Measurements from ENCODE around the gene SPRY1. TPM values are rescaled to one million over a fixed set of nuclear protein-coding genes. Genes with fewer than 3 reads are reported as not detected.

The SPRY1 gene
- polyA plus RNA-seq, 1 experiment = 2.1 TPM

GRCh38 chr4:123421227-123421936 is 24.8 kb downstream of the SPRY1 start:
- ChIA-PET POLR2A (no interaction called here), CTCF (no interaction called here)
- no peak for DNase-seq (ENCODE audit: low read depth)
- TF ChIP-seq CTCF (IDR thresholded peaks at IDR 0.05; ENCODE audit: insufficient read depth, low read depth, low read length) = no peak
- no peaks in the 10 kb centered on the region for H3K27me3 ChIP-seq (ENCODE audit: control insufficient read depth, insufficient read depth, low read length)
- H3K4me3 ChIP-seq (ENCODE audit: low read depth, low read length) = no peak overlapping the region
- no peaks in the 10 kb centered on the region for H3K36me3 ChIP-seq (ENCODE audit: control insufficient read depth, insufficient read depth, low read length)

GRCh38 chr4:123421937-123422781 is 25.6 kb downstream of the SPRY1 start:
- ChIA-PET POLR2A (no interaction called here), CTCF (no interaction called here)
- H3K27me3 ChIP-seq (ENCODE audit: control insufficient read depth, insufficient read depth, low read length) = no peaks in the 10 kb centered on the region
- H3K36me3 ChIP-seq (ENCODE audit: control insufficient read depth, insufficient read depth, low read length) = no peaks in the 10 kb centered on the region
- no peak for TF ChIP-seq CTCF (IDR thresholded peaks at IDR 0.05; ENCODE audit: insufficient read depth, low read depth, low read length)
- no peak overlapping the region for H3K4me3 ChIP-seq (ENCODE audit: low read depth, low read length)
- no peak for DNase-seq (ENCODE audit: low read depth)

- H3K4me3 ChIP-seq (ENCODE audit: low read depth, low read length) = no peak overlapping the region
- TF ChIP-seq CTCF (IDR thresholded peaks at IDR 0.05; ENCODE audit: insufficient read depth, low read depth, low read length) = no peak
- DNase-seq (ENCODE audit: low read depth) = no peak
- ChIA-PET POLR2A (no interaction called here), CTCF (interaction anchor here (1.1 kb wide), 1 partner anchor 18 kb away, joined by 3 read pairs; no protein-coding TSS in a partner anchor)
- H3K36me3 ChIP-seq (ENCODE audit: control insufficient read depth, insufficient read depth, low read length) = no peaks in the 10 kb centered on the region
- H3K27me3 ChIP-seq (ENCODE audit: control insufficient read depth, insufficient read depth, low read length) = no peaks in the 10 kb centered on the region
Measured at GRCh38 chr4:123423819-123424218, 27.2 kb downstream of the SPRY1 start.

GRCh38 chr4:123427951-123428350 is 31.4 kb downstream of the SPRY1 start:
- TF ChIP-seq CTCF (IDR thresholded peaks at IDR 0.05; ENCODE audit: insufficient read depth, low read depth, low read length) = no peak
- ChIA-PET CTCF (no interaction called here), POLR2A (no interaction called here)
- Histone ChIP-seq H3K4me3 (ENCODE audit: low read depth, low read length) (no peak overlapping the region), H3K27me3 (ENCODE audit: control insufficient read depth, insufficient read depth, low read length) (no peaks in the 10 kb centered on the region), H3K36me3 (ENCODE audit: control insufficient read depth, insufficient read depth, low read length) (no peaks in the 10 kb centered on the region)
- DNase-seq (ENCODE audit: low read depth) = no peak

GRCh38 chr4:123430031-123430430 is 33.4 kb downstream of the SPRY1 start:
- POLR2A ChIA-PET = no interaction called here
- H3K4me3 ChIP-seq (ENCODE audit: low read depth, low read length) = no peak overlapping the region
- H3K36me3 ChIP-seq (ENCODE audit: control insufficient read depth, insufficient read depth, low read length) = no peaks in the 10 kb centered on the region
- no peak for DNase-seq (ENCODE audit: low read depth)
- H3K27me3 ChIP-seq (ENCODE audit: control insufficient read depth, insufficient read depth, low read length) = no peaks in the 10 kb centered on the region
- no peak for TF ChIP-seq CTCF (IDR thresholded peaks at IDR 0.05; ENCODE audit: insufficient read depth, low read depth, low read length)
- CTCF ChIA-PET = no interaction called here

Data from BJ (cell line).